Smooth muscle cell (in vitro differentiated cells): ENCODE data around the gene MICU1. TPM values are rescaled to one million over a fixed set of nuclear protein-coding genes. Genes with fewer than 3 reads are reported as not detected.

Experiments used
- DNase-seq: peaks from one replicate; lab custom pipeline; 2025; ENCODE audit not compliant: unreplicated experiment; lab: John Stamatoyannopoulos, UW
- H2AFZ ChIP-seq: fragments of 200-600 bp; sonication (generic); 2 replicates; pipeline ENCODE4 v1.6.0; 2016; ENCODE audit warnings: antibody characterized with exemption, low read depth, mild to moderate bottlenecking
- H3F3A ChIP-seq: fragments of 200-600 bp; sonication (generic); 2 replicates; pipeline ENCODE4 v1.6.0; 2017; ENCODE audit warnings: antibody characterized with exemption, low read depth
- H3K27ac ChIP-seq: fragments of 200-600 bp; sonication (generic); 2 replicates; pipeline ENCODE4 v1.5.1; 2016; ENCODE audit warnings: low read depth, mild to moderate bottlenecking
- H3K27me3 ChIP-seq: fragments of 200-600 bp; sonication (generic); 2 replicates; pipeline ENCODE4 v1.6.1; 2016; ENCODE audit warnings: low read depth, mild to moderate bottlenecking
- H3K36me3 ChIP-seq: fragments of 200-600 bp; sonication (generic); 2 replicates; pipeline ENCODE4 v1.5.1; 2016; ENCODE audit warnings: low read depth
- H3K4me1 ChIP-seq: fragments of 200-600 bp; sonication (generic); 2 replicates; pipeline ENCODE4 v1.5.1; 2016; ENCODE audit warnings: low read depth
- H3K4me2 ChIP-seq: fragments of 200-600 bp; sonication (generic); 2 replicates; pipeline ENCODE4 v1.6.0; 2016; ENCODE audit warnings: mild to moderate bottlenecking
- H3K4me3 ChIP-seq: fragments of 200-600 bp; sonication (generic); 2 replicates; pipeline ENCODE4 v1.5.1; 2016; ENCODE audit warnings: mild to moderate bottlenecking
- H3K79me2 ChIP-seq: fragments of 200-600 bp; sonication (generic); 2 replicates; pipeline ENCODE4 v1.6.0; 2016; ENCODE audit warnings: low read depth, mild to moderate bottlenecking
- H3K9ac ChIP-seq: fragments of 200-600 bp; sonication (generic); 2 replicates; pipeline ENCODE4 v1.6.0; 2016; ENCODE audit warnings: low read depth
- H3K9me3 ChIP-seq: fragments of 200-600 bp; sonication (generic); replicated peaks from 2 replicates; pipeline ENCODE4 v1.5.1; 2016; ENCODE audit warnings: low read depth
- H4K20me1 ChIP-seq: fragments of 200-600 bp; sonication (generic); 2 replicates; pipeline ENCODE4 v1.6.0; 2016; ENCODE audit warnings: low read depth
- CTCF ChIP-seq: fragments of 200-600 bp; sonication (generic); IDR thresholded peaks from 2 replicates; pipeline ENCODE4 v1.5.1; 2017; ENCODE audit warnings: borderline replicate concordance, mild to moderate bottlenecking, antibody characterized with exemption; ENCODE audit not compliant: insufficient read depth, poor library complexity, severe bottlenecking
- WGBS: methylation state at CpG from one replicate; pipeline ENCODE4 v1.1.7; 2016; ENCODE audit warnings: low lambda C conversion rate; 5-methylcytosine and 5-hydroxymethylcytosine counted together
- polyA plus RNA-seq: library from polyadenylated mRNA; unstranded; fragments of >200 nt; fragmentation: Nextera tagmentation; extraction: Ambion mirVana; gene quantifications from 2 replicates; pipeline ENCODE4 v1.2.1, GENCODE V29; 2016
- total RNA-seq: library from RNA; depleted of rRNA; stranded (reverse); fragments of >200 nt; gene quantifications from 2 replicates; pipeline ENCODE4 v1.2.3, GENCODE V29; 2014

Gene MICU1
- total and polyA plus RNA-seq, 2 experiments from 2014 or later: 35.0 to 35.1 TPM

GRCh38 chr10:72612203-72612826 lies 13.6 kb downstream of the MICU1 start:
- WGBS: 36% methylated on average over 3 of the region's 3 CpGs

GRCh38 chr10:72611783-72612182 lies 14.1 kb downstream of the MICU1 start:
- H3K36me3 ChIP-seq: no peaks in the 10 kb centered on the region
- H3K4me3 ChIP-seq: no peak overlapping the region
- no peak for DNase-seq
- peaks cover 6% of the 10 kb centered on the region for H3K4me1 ChIP-seq
- peak overlapping the region; percentile 52 for H3K4me2 ChIP-seq
- no peak overlapping the region for H2AFZ ChIP-seq
- WGBS: 90% methylated on average over 5 of the region's 5 CpGs
- H3K27me3 ChIP-seq: no peaks in the 10 kb centered on the region
- H3F3A ChIP-seq: peaks cover 4% of the 10 kb centered on the region
- H3K9ac ChIP-seq: no peak overlapping the region
- no peak for TF ChIP-seq CTCF
- H4K20me1 ChIP-seq: peaks cover 88% of the 10 kb centered on the region
- H3K79me2 ChIP-seq: peaks cover 31% of the 10 kb centered on the region
- H3K9me3 ChIP-seq: no peaks in the 10 kb centered on the region
- H3K27ac ChIP-seq: no peak overlapping the region

More at GRCh38 chr10:72612203-72612826, 13.6 kb downstream of the MICU1 start:
- Histone ChIP-seq H3K79me2 (peaks cover 29% of the 10 kb centered on the region), H3K4me3 (no peak overlapping the region), H4K20me1 (peaks cover 88% of the 10 kb centered on the region), H3K27ac (no peak overlapping the region), H3K4me1 (peaks cover 6% of the 10 kb centered on the region), H3K4me2 (peak overlapping the region; percentile 52), H3K36me3 (no peaks in the 10 kb centered on the region), H3K27me3 (no peaks in the 10 kb centered on the region), H3K9ac (no peak overlapping the region), H3K9me3 (no peaks in the 10 kb centered on the region), H3F3A (peaks cover 4% of the 10 kb centered on the region), H2AFZ (no peak overlapping the region)
- no peak for TF ChIP-seq CTCF
- no peak for DNase-seq

- WGBS: 90% methylated on average over 1 of the region's 1 CpG
- Histone ChIP-seq H3F3A (peaks cover 4% of the 10 kb centered on the region), H4K20me1 (peaks cover 89% of the 10 kb centered on the region), H3K9me3 (no peaks in the 10 kb centered on the region), H3K79me2 (peaks cover 41% of the 10 kb centered on the region), H3K36me3 (no peaks in the 10 kb centered on the region), H3K4me2 (no peak overlapping the region), H2AFZ (no peak overlapping the region), H3K27ac (no peak overlapping the region), H3K4me1 (peaks cover 6% of the 10 kb centered on the region), H3K9ac (no peak overlapping the region), H3K27me3 (no peaks in the 10 kb centered on the region), H3K4me3 (no peak overlapping the region)
- no peak for TF ChIP-seq CTCF
- DNase-seq: no peak
Measured at GRCh38 chr10:72610466-72610865, 15.4 kb downstream of the MICU1 start.

- no peak overlapping the region for H3K4me2 ChIP-seq
- no peak overlapping the region for H3K9ac ChIP-seq
- H4K20me1 ChIP-seq: peaks cover 48% of the 10 kb centered on the region
- no peak overlapping the region for H3K27ac ChIP-seq
- H3K9me3 ChIP-seq: no peaks in the 10 kb centered on the region
- 89% methylated on average over 3 of the region's 3 CpGs for WGBS
- no peak for DNase-seq
- no peak overlapping the region for H3K4me3 ChIP-seq
- no peak for TF ChIP-seq CTCF
- no peaks in the 10 kb centered on the region for H3K36me3 ChIP-seq
- H3K4me1 ChIP-seq: no peaks in the 10 kb centered on the region
- no peak overlapping the region for H2AFZ ChIP-seq
- H3K79me2 ChIP-seq: peaks cover 27% of the 10 kb centered on the region
- H3F3A ChIP-seq: no peaks in the 10 kb centered on the region
- no peaks in the 10 kb centered on the region for H3K27me3 ChIP-seq
Measured at GRCh38 chr10:72605122-72605521, 20.8 kb downstream of the MICU1 start.
